ENCODE measurements around the gene KLRC3. TPM values are rescaled to one million over a fixed set of nuclear protein-coding genes. Genes with fewer than 3 reads are reported as not detected.

Gene KLRC3
- total RNA-seq, 4 donors from 2014 or later: not detected

- 41 to 50% methylated on average over 5 of the region's 5 CpGs for WGBS, 2 donors
- no peak for DNase-seq (ENCODE audit: low spot score in 2 of 2)
- intact Hi-C loops (cut with DNase I; ENCODE audit: low total_unique reads): no loop called here
- TF ChIP-seq, protein P1, sequence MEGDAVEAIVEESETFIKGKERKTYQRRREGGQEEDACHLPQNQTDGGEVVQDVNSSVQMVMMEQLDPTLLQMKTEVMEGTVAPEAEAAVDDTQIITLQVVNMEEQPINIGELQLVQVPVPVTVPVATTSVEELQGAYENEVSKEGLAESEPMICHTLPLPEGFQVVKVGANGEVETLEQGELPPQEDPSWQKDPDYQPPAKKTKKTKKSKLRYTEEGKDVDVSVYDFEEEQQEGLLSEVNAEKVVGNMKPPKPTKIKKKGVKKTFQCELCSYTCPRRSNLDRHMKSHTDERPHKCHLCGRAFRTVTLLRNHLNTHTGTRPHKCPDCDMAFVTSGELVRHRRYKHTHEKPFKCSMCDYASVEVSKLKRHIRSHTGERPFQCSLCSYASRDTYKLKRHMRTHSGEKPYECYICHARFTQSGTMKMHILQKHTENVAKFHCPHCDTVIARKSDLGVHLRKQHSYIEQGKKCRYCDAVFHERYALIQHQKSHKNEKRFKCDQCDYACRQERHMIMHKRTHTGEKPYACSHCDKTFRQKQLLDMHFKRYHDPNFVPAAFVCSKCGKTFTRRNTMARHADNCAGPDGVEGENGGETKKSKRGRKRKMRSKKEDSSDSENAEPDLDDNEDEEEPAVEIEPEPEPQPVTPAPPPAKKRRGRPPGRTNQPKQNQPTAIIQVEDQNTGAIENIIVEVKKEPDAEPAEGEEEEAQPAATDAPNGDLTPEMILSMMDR (IDR thresholded peaks at IDR 0.05): no peak
- TF ChIP-seq POLR2A (IDR thresholded peaks at IDR 0.05): no peak
- no peak overlapping the region for H3K4me3 ChIP-seq (ENCODE audit: low read depth, poor library complexity, severe bottlenecking)
Measured at GRCh38 chr12:10363658-10363913, 56.8 kb downstream of the KLRC3 start.

- H3K4me3 ChIP-seq (ENCODE audit: low read depth, poor library complexity, severe bottlenecking): no peak overlapping the region
- DNase-seq (ENCODE audit: low spot score in 2 of 2): no peak
- TF ChIP-seq, protein P1 (IDR thresholded peaks at IDR 0.05): no peak
- TF ChIP-seq POLR2A (IDR thresholded peaks at IDR 0.05): no peak
- WGBS, 2 donors: 30 to 37% methylated on average over 9 of the region's 9 CpGs
- intact Hi-C loops (cut with DNase I; ENCODE audit: low total_unique reads): no loop called here
Measured at GRCh38 chr12:10362828-10363657, 57.4 kb downstream of the KLRC3 start.

GRCh38 chr12:10362325-10362724 lies 58.1 kb downstream of the KLRC3 start:
- 42 to 46% methylated on average over 3 of the region's 3 CpGs for WGBS, 2 donors
- TF ChIP-seq, protein P1 (IDR thresholded peaks at IDR 0.05): no peak
- no peak for TF ChIP-seq POLR2A (IDR thresholded peaks at IDR 0.05)
- no peak overlapping the region for H3K4me3 ChIP-seq (ENCODE audit: low read depth, poor library complexity, severe bottlenecking)
- DNase-seq (ENCODE audit: low spot score in 2 of 2): no peak
- intact Hi-C loops (cut with DNase I; ENCODE audit: low total_unique reads): no loop called here

Other genes starting within 250 kb of the KLRC3 start
- not detected for gene OLR1, start 248.5 kb downstream of the KLRC3 start, total RNA-seq
- gene TMEM52B, start 241.6 kb downstream of the KLRC3 start, total RNA-seq: not detected
- gene GABARAPL1, start 207.7 kb downstream of the KLRC3 start, total RNA-seq: 100 to 1,000 TPM in 1 of 4 donors, 10 to 100 TPM in 3; 48.7 to 102 (median 86.8) TPM
- gene KLRD1, start 112.7 kb downstream of the KLRC3 start, total RNA-seq: 1 to 10 TPM in 1 of 4 donors, under 1 TPM in 3; 0.02 to 1.9 (median 0.18) TPM
- gene KLRK1, start 30.6 kb downstream of the KLRC3 start, total RNA-seq: under 1 TPM in 1 of 4 donors, not detected in 3; 0.46 TPM
- gene KLRC4, start 10.8 kb downstream of the KLRC3 start, total RNA-seq: not detected
- under 1 TPM in 1 of 4 donors, not detected in 3; 0.71 TPM for gene KLRC2, start 15.4 kb upstream of the KLRC3 start, total RNA-seq
- gene KLRC1, start 32.8 kb upstream of the KLRC3 start, total RNA-seq: not detected
- gene EIF2S3B, start 85.3 kb upstream of the KLRC3 start, total RNA-seq: under 1 TPM; 0.19 to 0.99 (median 0.35) TPM
- gene MAGOHB, start 193.0 kb upstream of the KLRC3 start, total RNA-seq: 10 to 100 TPM in 3 of 4 donors, 1 to 10 TPM in 1; 9.5 to 61.3 (median 16.9) TPM

Measured in lower leg skin (tissue), 4 donors.